Adrenal gland (tissue), 12 donors: ENCODE results near the gene TGFA. TPM values are rescaled to one million over a fixed set of nuclear protein-coding genes. Genes with fewer than 3 reads are reported as not detected.

Experiments used
- DNase-seq, 7 donors: peaks; one replicate each; pipeline ENCODE4 v3.0.0-alpha.2; 2019 to 2020
- H3K27ac ChIP-seq, 5 donors: fragments of 200-600 bp; sonication (generic) in 4 of 5; 1 replicate in 3 of 5; 2 replicates in 2 of 5; pipeline versions ENCODE4 v1.5.1 to v1.8.0; 2016 to 2020; ENCODE audit warnings: mild to moderate bottlenecking in 1 of 5
- H3K27me3 ChIP-seq: fragments of 200-600 bp; 2 replicates; pipeline ENCODE4 v1.8.0; 2021
- H3K36me3 ChIP-seq, 2 donors: fragments of 200-600 bp; replicated peaks in 1 of 2; 1 replicate in 1 of 2; 2 replicates in 1 of 2; pipeline versions ENCODE4 v1.5.1 to v1.8.0; 2018 to 2022
- H3K4me1 ChIP-seq, 2 donors: fragments of 200-600 bp; replicated peaks in 1 of 2; 1 replicate in 1 of 2; 2 replicates in 1 of 2; pipeline versions ENCODE4 v1.5.1 to v1.8.0; 2018 to 2021
- H3K4me3 ChIP-seq, 4 donors: fragments of 200-600 bp; sonication (generic) in 3 of 4; one replicate each; pipeline ENCODE4 v1.5.1; 2016 to 2018
- H3K9me3 ChIP-seq, 3 donors: fragments of 200-600 bp; sonication (generic) in 1 of 3; replicated peaks in 1 of 3; 1 replicate in 2 of 3; 2 replicates in 1 of 3; pipeline versions ENCODE4 v1.5.1 to v1.8.0; 2016 to 2021
- POLR2A ChIP-seq, 2 donors: fragments of 450-650 bp; IDR thresholded peaks; one replicate each; pipeline ENCODE4 v1.6.1; 2017; ENCODE audit warnings: antibody characterized with exemption in 2 of 2, mild to moderate bottlenecking in 2 of 2, moderate library complexity in 1 of 2
- whole genome bisulfite sequencing, 4 donors: extraction: QIAGEN DNeasy Blood & Tissue Kit in 2 of 4; methylation state at CpG; one replicate each; pipeline versions ENCODE4 v1.1.5 to v1.1.7; 2013 to 2017; 5-methylcytosine and 5-hydroxymethylcytosine counted together
- intact Hi-C, 2 donors: fragments of 100-400 bp; cut with DNase I; formaldehyde crosslinking; loops; one replicate each; pipeline versions ENCODE4 v1.14.1 to v1.15.0; 2022 to 2023
- polyA plus RNA-seq, 3 donors: library from polyadenylated mRNA; stranded (reverse); fragments of 200-250 nt in 2 of 3; fragments of 350-450 nt in 1 of 3; fragmentation: Illumina TruSeq in 1 of 3; extraction: RNeasy Lipid Tissue Mini Kit (QIAGEN cat#74804) in 1 of 3; gene quantifications; one replicate each; pipeline ENCODE4 v1.2.3, GENCODE V29; 2013 to 2014
- total RNA-seq, 9 donors: library from RNA; depleted of rRNA in 4 of 9; stranded (reverse); fragments of >200 nt in 4 of 9; fragments of 120-200 nt in 1 of 9; fragmentation: NEBNext Ultra II Directional in 1 of 9; extraction: Animal tissue kit (Norgen Biotek cat#: 25700) in 1 of 9; gene quantifications; one replicate each; pipeline versions ENCODE4 v1.1.0 to v1.2.4, GENCODE V29; 2013 to 2023
- TF ChIP-seq, protein P1 (sequence below), 6 experiments: fragments of 450-650 bp in 4 of 6; fragments of 200-600 bp in 2 of 6; sonication (generic) in 1 of 6; IDR thresholded peaks; 1 replicate in 5 of 6; 2 replicates in 1 of 6; pipeline versions ENCODE4 v1.5.1 to v1.8.0; 2016 to 2021; ENCODE audit warnings: antibody characterized with exemption in 6 of 6, mild to moderate bottlenecking in 2 of 6, moderate library complexity in 1 of 6
- donor health status: healthy with polysubstance abuse.
- donor health status: Bipolar disorder and iron deficiency.
- donor health status: DM: yes; HTN: yes; CAD: no.
- donor health status: DM: no; HTN: no; CAD: no.
- donor health status: DM: no; HTN: no; CAD: no.
- donor health status: DM: yes; HTN: yes; CAD: no.

Gene TGFA
- total and polyA plus RNA-seq, 12 donors: 0.11 to 8.2 (median 0.75) TPM

DNA sequence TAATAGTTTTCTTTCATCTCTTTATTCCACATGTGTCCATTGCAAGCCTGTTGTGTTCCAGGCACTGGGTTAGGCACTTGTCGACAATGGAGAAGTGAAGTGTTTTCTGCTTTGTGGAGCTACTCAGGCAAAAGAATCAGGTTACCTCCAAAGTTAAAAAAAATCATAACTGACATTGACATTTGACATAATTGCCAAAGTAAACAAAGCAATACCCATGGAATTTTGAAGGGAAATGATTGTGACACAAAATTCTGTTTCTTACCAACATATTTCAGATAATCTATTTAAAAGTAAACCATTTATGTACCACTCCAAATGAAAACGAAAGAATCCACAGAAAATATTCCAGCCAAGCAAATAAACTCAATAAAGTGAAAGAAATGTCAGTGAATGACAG is 6.4 kb upstream of the TGFA start:
- Histone ChIP-seq H3K4me1 (no peaks in the 10 kb centered on the region), H3K36me3 (no peaks in the 10 kb centered on the region), H3K27ac (no peak overlapping the region), H3K4me3 (no peak overlapping the region), H3K27me3 (peaks cover 6% of the 10 kb centered on the region), H3K9me3 (no peaks in the 10 kb centered on the region)
- no peak for TF ChIP-seq POLR2A (IDR thresholded peaks at IDR 0.05)
- DNase-seq: no peak
- intact Hi-C loops: no loop called here
- WGBS, 4 donors: 72 to 88% (median 83%) methylated on average over 2 of the region's 2 CpGs

DNA sequence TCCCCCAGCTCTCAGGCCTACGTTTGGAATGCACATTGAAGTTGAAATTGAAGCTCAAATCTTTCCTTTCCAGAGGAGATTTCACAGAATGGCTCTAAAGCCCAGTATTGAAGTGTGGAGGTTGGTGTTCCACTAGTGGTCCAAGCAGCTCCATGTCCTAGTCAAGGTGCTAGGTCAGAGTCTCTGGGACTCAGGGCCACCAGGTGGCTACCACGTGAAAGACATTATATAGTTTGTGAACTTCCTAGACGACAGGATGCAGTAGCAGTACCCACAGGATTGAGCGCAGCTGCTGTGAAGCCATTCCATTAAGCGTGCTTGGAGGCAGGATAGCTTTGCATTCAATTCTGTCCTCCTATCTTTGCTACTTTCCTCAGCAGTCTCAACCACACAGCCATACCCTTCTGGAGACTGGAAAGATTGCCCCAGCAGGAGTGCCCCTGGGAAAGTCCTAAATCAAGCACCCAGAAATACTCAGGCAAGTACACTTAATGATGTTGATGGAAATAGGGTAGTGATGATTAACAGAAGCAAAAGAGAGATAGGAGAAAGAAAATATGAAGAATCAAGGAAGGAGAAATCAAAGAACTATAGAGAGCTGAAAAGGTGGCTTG is 4.7 kb upstream of the TGFA start:
- TF ChIP-seq, protein P1, sequence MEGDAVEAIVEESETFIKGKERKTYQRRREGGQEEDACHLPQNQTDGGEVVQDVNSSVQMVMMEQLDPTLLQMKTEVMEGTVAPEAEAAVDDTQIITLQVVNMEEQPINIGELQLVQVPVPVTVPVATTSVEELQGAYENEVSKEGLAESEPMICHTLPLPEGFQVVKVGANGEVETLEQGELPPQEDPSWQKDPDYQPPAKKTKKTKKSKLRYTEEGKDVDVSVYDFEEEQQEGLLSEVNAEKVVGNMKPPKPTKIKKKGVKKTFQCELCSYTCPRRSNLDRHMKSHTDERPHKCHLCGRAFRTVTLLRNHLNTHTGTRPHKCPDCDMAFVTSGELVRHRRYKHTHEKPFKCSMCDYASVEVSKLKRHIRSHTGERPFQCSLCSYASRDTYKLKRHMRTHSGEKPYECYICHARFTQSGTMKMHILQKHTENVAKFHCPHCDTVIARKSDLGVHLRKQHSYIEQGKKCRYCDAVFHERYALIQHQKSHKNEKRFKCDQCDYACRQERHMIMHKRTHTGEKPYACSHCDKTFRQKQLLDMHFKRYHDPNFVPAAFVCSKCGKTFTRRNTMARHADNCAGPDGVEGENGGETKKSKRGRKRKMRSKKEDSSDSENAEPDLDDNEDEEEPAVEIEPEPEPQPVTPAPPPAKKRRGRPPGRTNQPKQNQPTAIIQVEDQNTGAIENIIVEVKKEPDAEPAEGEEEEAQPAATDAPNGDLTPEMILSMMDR (IDR thresholded peaks at IDR 0.05): no peak
- no peak for TF ChIP-seq POLR2A (IDR thresholded peaks at IDR 0.05)

DNA sequence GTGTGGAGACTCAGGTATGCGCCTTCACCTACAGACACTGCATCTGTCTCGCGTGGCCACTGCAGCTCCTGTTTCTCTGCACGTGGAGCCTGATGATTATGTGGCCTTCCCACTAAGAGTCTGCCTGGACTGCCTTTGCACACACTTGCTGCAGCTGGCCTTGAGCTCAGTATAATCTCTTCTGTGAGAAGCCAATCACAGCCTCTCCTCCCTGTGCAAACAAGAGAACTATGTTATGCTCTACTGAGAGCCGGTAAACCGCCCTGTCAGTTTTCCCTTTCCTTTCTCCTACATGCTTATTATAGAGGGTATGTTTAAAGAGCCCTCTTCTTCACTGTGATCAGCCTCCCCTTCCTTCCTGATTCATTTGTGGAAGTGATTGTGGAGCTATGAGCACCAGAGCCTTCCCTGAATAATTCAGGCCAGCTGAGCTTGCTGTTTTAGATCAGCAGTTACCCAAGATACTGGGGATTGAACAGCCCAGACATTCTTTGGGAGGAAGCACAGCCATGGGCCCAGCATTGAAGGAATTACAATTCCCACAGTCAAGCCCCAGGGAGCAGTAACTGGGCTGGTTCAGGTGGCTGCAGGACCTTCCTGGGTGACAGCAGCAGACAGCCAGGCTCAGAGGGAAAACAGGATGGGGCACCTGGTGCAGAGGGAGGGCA is 3.7 kb upstream of the TGFA start:
- intact Hi-C loops: no loop called here
- Histone ChIP-seq H3K9me3 (no peaks in the 10 kb centered on the region), H3K27ac (no peak overlapping the region), H3K4me1 (peaks cover 0 to 16% of the 10 kb centered on the region in 2 donors), H3K4me3 (no peak overlapping the region), H3K27me3 (peaks cover 15% of the 10 kb centered on the region), H3K36me3 (no peaks in the 10 kb centered on the region)
- WGBS, 4 donors: 18 to 38% (median 24%) methylated on average over 6 of the region's 6 CpGs
- peak; percentile 26 to 64 (median 41) for DNase-seq
- TF ChIP-seq, protein P1 (IDR thresholded peaks at IDR 0.05): no peak
- TF ChIP-seq POLR2A (IDR thresholded peaks at IDR 0.05): no peak

More for the DNA sequence above, 4.7 kb upstream of the TGFA start:
- Histone ChIP-seq H3K9me3 (no peaks in the 10 kb centered on the region), H3K27ac (no peak overlapping the region), H3K27me3 (peaks cover 8% of the 10 kb centered on the region), H3K36me3 (no peaks in the 10 kb centered on the region), H3K4me3 (no peak overlapping the region), H3K4me1 (peaks cover 0 to 10% of the 10 kb centered on the region in 2 donors)
- WGBS, 4 donors: 62 to 71% (median 65%) methylated on average over 4 to 5 of the region's 5 CpGs
- DNase-seq: no peak
- intact Hi-C loops: no loop called here

DNA sequence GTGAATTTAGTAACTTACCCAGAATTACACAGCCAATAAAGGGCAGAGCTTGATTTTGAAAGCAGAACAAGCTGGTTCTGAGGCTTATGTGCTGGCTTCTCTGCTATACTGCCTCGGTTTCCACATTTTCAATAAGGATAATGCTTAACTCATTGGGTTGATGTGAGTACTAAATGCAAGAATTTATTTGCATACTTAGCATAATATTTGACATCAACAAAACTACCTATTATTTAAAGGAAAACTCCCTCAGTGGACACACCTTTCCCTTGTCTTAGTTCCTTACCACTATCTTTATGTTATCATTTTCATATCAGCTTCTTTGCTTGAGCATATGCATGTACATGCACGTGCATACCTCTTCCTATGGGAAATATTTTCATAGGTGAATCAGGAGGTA is 3.0 kb upstream of the TGFA start:
- no peak for DNase-seq
- intact Hi-C loops: no loop called here
- no peak overlapping the region for H3K27ac ChIP-seq
- peaks cover 0 to 16% of the 10 kb centered on the region in 2 donors for H3K4me1 ChIP-seq
- H3K27me3 ChIP-seq: peaks cover 10% of the 10 kb centered on the region
- WGBS, 4 donors: 65 to 83% (median 80%) methylated on average over 2 of the region's 2 CpGs
- H3K9me3 ChIP-seq: no peaks in the 10 kb centered on the region
- H3K4me3 ChIP-seq: no peak overlapping the region
- H3K36me3 ChIP-seq: no peaks in the 10 kb centered on the region
- TF ChIP-seq POLR2A (IDR thresholded peaks at IDR 0.05): no peak
- TF ChIP-seq, protein P1 (IDR thresholded peaks at IDR 0.05): no peak
